ENCODE results near the gene GAS2L2. TPM values are rescaled to one million over a fixed set of nuclear protein-coding genes. Genes with fewer than 3 reads are reported as not detected.

The GAS2L2 gene
- total RNA-seq, 1 experiment from 2014 or later, result not detected

DNA sequence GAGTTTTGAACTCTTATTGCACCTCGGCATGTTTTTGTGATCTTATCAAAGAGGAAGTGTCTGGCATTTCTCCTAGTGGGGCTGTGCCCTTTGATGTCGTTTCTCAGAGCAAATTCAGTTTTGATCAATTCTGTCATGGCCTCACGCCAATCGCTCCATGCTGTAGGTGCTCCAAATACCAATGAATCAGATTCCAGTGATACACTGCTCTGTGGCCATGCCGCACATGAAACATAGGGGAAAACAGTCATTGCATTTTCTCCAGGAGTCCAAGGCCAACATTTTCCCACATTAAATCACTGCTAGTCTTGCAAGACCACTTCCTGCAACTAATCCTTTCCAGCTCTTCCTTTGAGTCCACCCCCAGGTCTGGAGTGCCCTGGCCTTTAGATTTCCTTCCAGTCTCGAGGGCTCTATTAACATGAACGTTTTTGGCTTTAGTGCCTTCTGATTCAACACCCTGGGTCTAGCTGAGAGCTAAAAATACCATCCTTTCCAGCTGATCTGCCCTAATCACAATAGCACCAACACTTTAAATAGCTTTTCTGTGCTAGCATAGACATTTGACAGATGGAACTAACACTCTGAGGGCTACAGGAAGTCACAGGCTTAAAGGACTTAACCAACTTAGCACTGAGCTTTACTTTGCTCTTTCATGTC lies 39.8 kb downstream of the GAS2L2 start:
- H3K36me3 ChIP-seq (ENCODE audit: low read depth), result peaks cover 3% of the 10 kb centered on the region; the same call in 1 of the 2 replicates
- no peak overlapping the region for H2AFZ ChIP-seq
- intact Hi-C loops (cut with micrococcal nuclease; ENCODE audit: unreplicated experiment), result no loop called here
- no peak overlapping the region for H3K4me3 ChIP-seq
- CTCF ChIA-PET, result interaction anchor here (1.3 kb wide), 1 partner anchor 34 kb away, joined by 3 read pairs; no protein-coding TSS in a partner anchor
- no peaks in the 10 kb centered on the region; the same call in 1 of the 2 replicates for H4K20me1 ChIP-seq (ENCODE audit: insufficient read depth)
- H3K27me3 ChIP-seq (ENCODE audit: insufficient read depth, low read depth), result no peaks in the 10 kb centered on the region
- H3K9me2 ChIP-seq (ENCODE audit: insufficient read depth), result no peaks in the 10 kb centered on the region
- no peaks in the 10 kb centered on the region for H3K79me2 ChIP-seq (ENCODE audit: low read depth)
- BruUV-seq (replicated peaks), result no TSS peak
- no peaks in the 10 kb centered on the region for H3K9me3 ChIP-seq (ENCODE audit: insufficient read depth, low read depth)
- H3K27ac ChIP-seq, result no peak overlapping the region
- no peak for TF ChIP-seq EZH2 (IDR thresholded peaks at IDR 0.05; ENCODE audit: low read depth)
- TF ChIP-seq, protein P1, sequence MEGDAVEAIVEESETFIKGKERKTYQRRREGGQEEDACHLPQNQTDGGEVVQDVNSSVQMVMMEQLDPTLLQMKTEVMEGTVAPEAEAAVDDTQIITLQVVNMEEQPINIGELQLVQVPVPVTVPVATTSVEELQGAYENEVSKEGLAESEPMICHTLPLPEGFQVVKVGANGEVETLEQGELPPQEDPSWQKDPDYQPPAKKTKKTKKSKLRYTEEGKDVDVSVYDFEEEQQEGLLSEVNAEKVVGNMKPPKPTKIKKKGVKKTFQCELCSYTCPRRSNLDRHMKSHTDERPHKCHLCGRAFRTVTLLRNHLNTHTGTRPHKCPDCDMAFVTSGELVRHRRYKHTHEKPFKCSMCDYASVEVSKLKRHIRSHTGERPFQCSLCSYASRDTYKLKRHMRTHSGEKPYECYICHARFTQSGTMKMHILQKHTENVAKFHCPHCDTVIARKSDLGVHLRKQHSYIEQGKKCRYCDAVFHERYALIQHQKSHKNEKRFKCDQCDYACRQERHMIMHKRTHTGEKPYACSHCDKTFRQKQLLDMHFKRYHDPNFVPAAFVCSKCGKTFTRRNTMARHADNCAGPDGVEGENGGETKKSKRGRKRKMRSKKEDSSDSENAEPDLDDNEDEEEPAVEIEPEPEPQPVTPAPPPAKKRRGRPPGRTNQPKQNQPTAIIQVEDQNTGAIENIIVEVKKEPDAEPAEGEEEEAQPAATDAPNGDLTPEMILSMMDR (conservative IDR thresholded peaks at IDR 0.05), result no peak
- no peak for DNase-seq
- H3K4me1 ChIP-seq (replicated peaks; ENCODE audit: insufficient read depth), result peaks cover 6% of the 10 kb centered on the region
- H3K4me2 ChIP-seq, result no peak overlapping the region
- peaks cover 8% of the 10 kb centered on the region; the same call in 1 of the 2 replicates for H3F3A ChIP-seq (ENCODE audit: insufficient read depth, low read depth)
- POLR2A ChIA-PET (ENCODE audit: unreplicated experiment), result no interaction called here

DNA sequence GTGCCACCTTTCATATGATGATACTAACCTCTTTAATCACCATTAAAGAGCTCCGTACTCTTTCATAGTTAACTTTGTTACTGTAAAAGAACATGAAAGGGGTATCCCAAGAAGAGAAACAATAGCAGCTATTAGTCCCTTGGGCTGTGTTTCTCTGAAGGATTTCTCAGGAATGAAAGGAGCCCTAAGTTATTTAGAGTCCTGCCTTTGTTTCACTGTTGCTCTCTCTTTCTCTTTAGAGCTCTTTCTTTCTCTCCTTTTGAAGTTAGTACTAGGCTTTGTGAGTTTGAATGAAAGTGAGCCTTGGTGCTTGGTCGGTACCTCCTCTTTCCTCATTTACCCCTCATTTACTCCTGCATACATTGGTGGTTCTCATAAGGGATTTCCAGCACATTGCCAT lies 42.1 kb downstream of the GAS2L2 start:
- intact Hi-C loops (cut with micrococcal nuclease; ENCODE audit: unreplicated experiment), result no loop called here
- TF ChIP-seq EZH2 (IDR thresholded peaks at IDR 0.05; ENCODE audit: low read depth), result no peak
- TF ChIP-seq, protein P1 (conservative IDR thresholded peaks at IDR 0.05), result no peak
- Histone ChIP-seq H3K4me3 (no peak overlapping the region), H3F3A (ENCODE audit: insufficient read depth, low read depth) (no peaks in the 10 kb centered on the region), H3K36me3 (ENCODE audit: low read depth) (peaks cover 3% of the 10 kb centered on the region; the same call in 1 of the 2 replicates), H4K20me1 (ENCODE audit: insufficient read depth) (no peaks in the 10 kb centered on the region; the same call in 1 of the 2 replicates), H3K27ac (no peak overlapping the region), H3K4me2 (no peak overlapping the region), H3K4me1 (replicated peaks; ENCODE audit: insufficient read depth) (no peaks in the 10 kb centered on the region), H3K27me3 (ENCODE audit: insufficient read depth, low read depth) (no peaks in the 10 kb centered on the region), H3K9me2 (ENCODE audit: insufficient read depth) (no peaks in the 10 kb centered on the region), H2AFZ (no peak overlapping the region), H3K79me2 (ENCODE audit: low read depth) (no peaks in the 10 kb centered on the region), H3K9me3 (ENCODE audit: insufficient read depth, low read depth) (no peaks in the 10 kb centered on the region)
- POLR2A ChIA-PET (ENCODE audit: unreplicated experiment), result no interaction called here
- BruUV-seq (replicated peaks), result no TSS peak
- no peak for DNase-seq
- CTCF ChIA-PET, result interaction anchor here (0.7 kb wide), 1 partner anchor 38 kb away, joined by 9 read pairs; no protein-coding TSS in a partner anchor

DNA sequence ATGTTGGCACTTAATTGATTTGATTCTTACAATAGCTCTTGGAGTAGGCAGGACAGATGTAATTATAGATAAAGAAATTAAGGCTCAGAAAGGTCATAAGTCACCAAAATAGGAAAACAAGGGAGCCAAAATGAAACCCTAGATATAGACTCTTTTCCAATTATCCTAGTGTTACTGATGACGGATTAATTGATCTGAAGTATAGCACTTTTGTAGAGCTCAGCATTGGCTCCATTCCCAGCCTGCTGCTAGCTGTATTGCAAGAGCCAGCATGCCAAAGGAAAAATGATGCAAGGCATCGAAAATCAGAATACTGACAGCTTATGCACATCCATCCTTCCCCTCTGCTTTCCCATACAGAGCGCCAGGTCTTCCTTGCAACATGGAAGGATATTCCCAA lies 43.2 kb downstream of the GAS2L2 start:
- no peaks in the 10 kb centered on the region for H3K79me2 ChIP-seq (ENCODE audit: low read depth)
- no peaks in the 10 kb centered on the region for H3K9me2 ChIP-seq (ENCODE audit: insufficient read depth)
- H3F3A ChIP-seq (ENCODE audit: insufficient read depth, low read depth), result no peaks in the 10 kb centered on the region
- no peak overlapping the region for H2AFZ ChIP-seq
- no peaks in the 10 kb centered on the region for H3K9me3 ChIP-seq (ENCODE audit: insufficient read depth, low read depth)
- H3K4me1 ChIP-seq (replicated peaks; ENCODE audit: insufficient read depth), result no peaks in the 10 kb centered on the region
- H3K4me3 ChIP-seq, result no peak overlapping the region
- no peak overlapping the region for H3K4me2 ChIP-seq
- H3K27me3 ChIP-seq (ENCODE audit: insufficient read depth, low read depth), result no peaks in the 10 kb centered on the region
- no TSS peak for BruUV-seq (replicated peaks)
- no peaks in the 10 kb centered on the region; the same call in 1 of the 2 replicates for H4K20me1 ChIP-seq (ENCODE audit: insufficient read depth)
- peaks cover 3% of the 10 kb centered on the region; the same call in 1 of the 2 replicates for H3K36me3 ChIP-seq (ENCODE audit: low read depth)
- H3K27ac ChIP-seq, result no peak overlapping the region
- TF ChIP-seq, protein P1 (conservative IDR thresholded peaks at IDR 0.05), result no peak
- TF ChIP-seq EZH2 (IDR thresholded peaks at IDR 0.05; ENCODE audit: low read depth), result no peak
- CTCF ChIA-PET, result no interaction called here
- DNase-seq, result no peak
- POLR2A ChIA-PET (ENCODE audit: unreplicated experiment), result no interaction called here
- intact Hi-C loops (cut with micrococcal nuclease; ENCODE audit: unreplicated experiment), result no loop called here

Measured in PC-9 (cell line).